ENCODE measurements around the gene MYO1D.

GRCh38 chr17:32446949-32447348 lies 430.0 kb downstream of the MYO1D start:
- TF ChIP-seq CTCF (conservative IDR thresholded peaks at IDR 0.05; ENCODE audit: low read length): no peak
- TF ChIP-seq EZH2phosphoT487 (IDR thresholded peaks at IDR 0.05; ENCODE audit: borderline replicate concordance, low read depth, low read length): no peak
